GM12878 (cell line): ENCODE measurements around the gene IPCEF1. TPM values are rescaled to one million over a fixed set of nuclear protein-coding genes. Genes with fewer than 3 reads are reported as not detected.

Experiments
- ATAC-seq: fragments of 200-7000 bp; cut with Tn5 transposase; 3 replicates; pipeline ENCODE4 v1.9.1; 2020; ENCODE audit warnings: mild to moderate bottlenecking, moderate library complexity
- BruUV-seq: library from RNA; stranded (reverse); fragments of 400-500 nt; replicated peaks from 2 replicates; lab custom pipeline; 2021; lab: Mats Ljungman, UMichigan
- CTCF ChIA-PET: fragments of 300-600 bp; sonication (Branson Sonifier 250); formaldehyde crosslinking; extraction: SDS; loops from one replicate; lab custom pipeline; 2021; ENCODE audit warnings: inconsistent platforms; lab: Yijun Ruan, JAX
- POLR2A ChIA-PET: fragments of 350-600 bp; formaldehyde crosslinking; extraction: SDS; loops from one replicate; lab custom pipeline; 2021; ENCODE audit warnings: inconsistent platforms; lab: Charles Lee
- RAD21 ChIA-PET: fragments of 300-600 bp; sonication (Branson Sonifier 250); formaldehyde crosslinking; loops from one replicate; lab custom pipeline; 2023; ENCODE audit warnings: antibody characterized with exemption; ENCODE audit not compliant: unreplicated experiment; lab: Charles Lee
- SMC1A ChIA-PET: fragments of 300-600 bp; sonication (Branson Sonifier 250); formaldehyde crosslinking; loops from one replicate; lab custom pipeline; 2023; ENCODE audit not compliant: unreplicated experiment, uncharacterized antibody; lab: Charles Lee
- DNase-seq: peaks from one replicate; pipeline ENCODE4 v3.0.0-alpha.2; 2011; ENCODE audit warnings: low read depth, low spot score
- FAIRE-seq: peaks from 3 replicates; lab custom pipeline; 2011; peaks lifted over from hg19 to GRCh38; lab: Jason Lieb, UNC
- H2AFZ ChIP-seq: 2 replicates; pipeline ENCODE4 v1.6.0; 2011; ENCODE audit warnings: low read depth, low read length, control low read depth; ENCODE audit not compliant: control insufficient read depth
- H3K27ac ChIP-seq: 2 replicates; pipeline ENCODE4 v1.5.1; 2011; ENCODE audit warnings: control low read depth; ENCODE audit not compliant: control insufficient read depth, insufficient read depth
- H3K27me3 ChIP-seq, 2 experiments: replicated peaks in 1 of 2; 2 replicates each; pipeline versions ENCODE4 v1.6.0 to v1.6.1; 2011; ENCODE audit warnings: low read length in 1 of 2; ENCODE audit not compliant: control insufficient read depth in 2 of 2, insufficient read depth in 2 of 2
- H3K36me3 ChIP-seq, 2 experiments: 2 replicates each; pipeline ENCODE4 v1.5.1; 2011; ENCODE audit warnings: low read length in 1 of 2; ENCODE audit not compliant: control insufficient read depth in 2 of 2, insufficient read depth in 2 of 2
- H3K4me1 ChIP-seq: 2 replicates; pipeline ENCODE4 v1.6.1; 2011; ENCODE audit warnings: mild to moderate bottlenecking, low read length, moderate library complexity, mixed read lengths; ENCODE audit not compliant: control insufficient read depth, insufficient read depth
- H3K4me2 ChIP-seq: 2 replicates; pipeline ENCODE4 v1.6.0; 2011; ENCODE audit warnings: control low read depth; ENCODE audit not compliant: control insufficient read depth, insufficient read depth
- H3K4me3 ChIP-seq: fragments of 200-600 bp; sonication (generic); 2 replicates; pipeline ENCODE4 v1.5.1; 2016
- H3K79me2 ChIP-seq: 2 replicates; pipeline ENCODE4 v1.6.0; 2011; ENCODE audit warnings: low read length; ENCODE audit not compliant: control insufficient read depth, insufficient read depth
- H3K9ac ChIP-seq: 2 replicates; pipeline ENCODE4 v1.8.0; 2011; ENCODE audit warnings: low read length, control low read depth, mixed read lengths; ENCODE audit not compliant: control insufficient read depth, insufficient read depth
- H3K9me3 ChIP-seq: replicated peaks from 3 replicates; pipeline ENCODE4 v1.5.1; 2011; ENCODE audit warnings: mild to moderate bottlenecking, low read length; ENCODE audit not compliant: control insufficient read depth, insufficient read depth
- H4K20me1 ChIP-seq: 2 replicates; pipeline ENCODE4 v1.6.0; 2011; ENCODE audit not compliant: control insufficient read depth, insufficient read depth
- ATF3 ChIP-seq: IDR thresholded peaks from 2 replicates; pipeline ENCODE4 v1.6.1; 2011; ENCODE audit warnings: low read depth, mild to moderate bottlenecking, low read length, moderate library complexity, borderline replicate concordance; ENCODE audit errors: extremely low read depth
- BRCA1 ChIP-seq: IDR thresholded peaks from 2 replicates; pipeline ENCODE4 v1.6.1; 2011; ENCODE audit warnings: low read depth, low read length, improper control_type of control experiment
- CTCF ChIP-seq, 3 experiments: IDR thresholded peaks in 2 of 3; conservative IDR thresholded peaks in 1 of 3; 2 replicates each; pipeline ENCODE4 v1.5.1; 2011; ENCODE audit warnings: low read depth in 3 of 3, low read length in 3 of 3, mild to moderate bottlenecking in 3 of 3, control low read depth in 2 of 3, moderate library complexity in 2 of 3, inconsistent platforms in 1 of 3, mixed read lengths in 1 of 3; ENCODE audit not compliant: control insufficient read depth in 2 of 3, insufficient read depth in 1 of 3; ENCODE audit errors: extremely low read depth in 1 of 3
- LARP7 ChIP-seq: fragments of 450-650 bp; IDR thresholded peaks from 2 replicates; pipeline ENCODE4 v1.6.1; 2017; ENCODE audit warnings: mild to moderate bottlenecking
- NR2F1 ChIP-seq: fragments of 450-650 bp; conservative IDR thresholded peaks from 2 replicates; pipeline ENCODE4 v1.6.1; 2017; ENCODE audit warnings: mild to moderate bottlenecking
- RAD51 ChIP-seq: fragments of 450-650 bp; IDR thresholded peaks from 2 replicates; pipeline ENCODE4 v1.6.1; 2016; ENCODE audit warnings: moderate library complexity, mild to moderate bottlenecking, inconsistent platforms
- RB1 ChIP-seq: fragments of 450-650 bp; formaldehyde crosslinking; IDR thresholded peaks from 2 replicates; pipeline ENCODE4 v1.6.1; 2017; ENCODE audit warnings: mild to moderate bottlenecking, borderline replicate concordance
- RBBP5 ChIP-seq: fragments of 200-600 bp; sonication (generic); conservative IDR thresholded peaks from 2 replicates; pipeline ENCODE4 v1.6.1; 2016
- RCOR1 ChIP-seq: conservative IDR thresholded peaks from 2 replicates; pipeline ENCODE4 v1.6.1; 2012; ENCODE audit warnings: low read depth, low read length, improper control_type of control experiment
- SIX5 ChIP-seq: IDR thresholded peaks from 2 replicates; pipeline ENCODE4 v1.6.1; 2011; ENCODE audit warnings: mild to moderate bottlenecking, low read depth, low read length, moderate library complexity; ENCODE audit not compliant: severe bottlenecking
- ZNF622 ChIP-seq: fragments of 450-650 bp; IDR thresholded peaks from 2 replicates; pipeline ENCODE4 v1.6.1; 2017; ENCODE audit warnings: mild to moderate bottlenecking, inconsistent platforms
- WGBS: methylation state at CpG from one replicate; pipeline ENCODE4 v1.1.6; 2016; ENCODE audit warnings: low lambda C conversion rate; ENCODE audit not compliant: insufficient replicate concordance, insufficient coverage; ENCODE audit errors: missing lambda C conversion rate; 5-methylcytosine and 5-hydroxymethylcytosine counted together
- in situ Hi-C: fragments of 300-500 bp; cut with MboI; formaldehyde crosslinking; loops from 9 replicates; pipeline ENCODE4 v1.14.3; 2018; ENCODE audit warnings: mixed read lengths
- intact Hi-C: fragments of 100-400 bp; cut with micrococcal nuclease; formaldehyde crosslinking; loops from one replicate; pipeline ENCODE4 v1.14.2; 2022; ENCODE audit not compliant: unreplicated experiment
- polyA plus RNA-seq, 11 experiments: library from polyadenylated mRNA; depleted of rRNA in 4 of 11; unstranded in 6 of 11; stranded (reverse) in 5 of 11; fragments of >200 nt; fragmentation: Nextera tagmentation in 4 of 11; fragmentation: Illumina TruSeq in 1 of 11; extraction: Ambion mirVana in 4 of 11; extraction: Trizol in 1 of 11; gene quantifications; 1 replicate in 1 of 11; 2 replicates in 10 of 11; pipeline versions ENCODE4 v1.2.1 to v1.2.3, GENCODE V29; 2011 to 2016; ENCODE audit warnings: inconsistent platforms in 2 of 11, missing spikeins in 2 of 11, low read depth in 1 of 11
- total RNA-seq, 4 experiments: library from RNA; depleted of rRNA in 3 of 4; stranded (reverse); fragments of >200 nt in 3 of 4; fragmentation: Illumina TruSeq in 1 of 4; extraction: Trizol in 1 of 4; gene quantifications; 2 replicates each; pipeline versions ENCODE4 v1.2.1 to v1.2.3, GENCODE V29; 2013 to 2021

Gene IPCEF1
- total and polyA plus RNA-seq, 10 of the 15 experiments (the other 5 are each of a cell fraction or from before 2014, with no cell fraction given): 1.3 to 137 (median 4.2) TPM

- no peak for TF ChIP-seq ATF3
- no peak for TF ChIP-seq CTCF (IDR thresholded peaks at IDR 0.05 in 2 of 3, conservative IDR thresholded peaks at IDR 0.05 in 1 of 3; ENCODE audit: control insufficient read depth in 2 of 3, extremely low read depth in 1 of 3, insufficient read depth in 1 of 3, low read depth in 3 of 3, low read length in 3 of 3)
- TF ChIP-seq ZNF622: no peak
- TF ChIP-seq NR2F1: no peak
- TF ChIP-seq BRCA1: no peak
- TF ChIP-seq RBBP5: no peak
- no peak for TF ChIP-seq LARP7
- no peak for TF ChIP-seq RB1
- no peak for TF ChIP-seq SIX5
Measured at GRCh38 chr6:154167126-154167525, 189.5 kb downstream of the IPCEF1 start (continued).

- no TSS peak for BruUV-seq
- RAD21 ChIA-PET: interaction anchor here (0.8 kb wide), 1 partner anchor 111 kb away, joined by 3 read pairs; no protein-coding TSS in a partner anchor
- H3K36me3 ChIP-seq: peaks cover 0 to 15% of the 10 kb centered on the region in 2 experiments; a peak in 3 of 4 replicates
- H3K9ac ChIP-seq: no peak overlapping the region
- intact Hi-C loops: no loop called here
- H2AFZ ChIP-seq: no peak overlapping the region
- POLR2A ChIA-PET: no interaction called here
- H3K4me2 ChIP-seq: no peak overlapping the region
- in situ Hi-C loops: no loop called here
- H3K79me2 ChIP-seq: peaks cover 7% of the 10 kb centered on the region
- peaks cover 25% of the 10 kb centered on the region for H3K4me1 ChIP-seq
- no peak overlapping the region for H3K27ac ChIP-seq
- CTCF ChIA-PET: interaction anchor here (1.3 to 1.8 kb wide), 3 partner anchors 11 to 111 kb away, joined by 3 to 4 read pairs (median 3); no protein-coding TSS in a partner anchor
- peak; percentile 15; the same call in 1 of the 3 replicates for ATAC-seq
- DNase-seq: no peak
- H3K27me3 ChIP-seq: no peaks in the 10 kb centered on the region
- no peak for FAIRE-seq
- H4K20me1 ChIP-seq: no peaks in the 10 kb centered on the region
- SMC1A ChIA-PET: interaction anchor here (0.6 to 16.7 kb wide), 6 partner anchors 9 to 993 kb away, joined by 3 to 258 read pairs (median 3); no protein-coding TSS in a partner anchor
- no peak for TF ChIP-seq RAD51
- no peak for TF ChIP-seq RCOR1
- 0 out of 6 replicates have a peak, but pooled peaks of 1 of the 3 experiments have one; percentile 19 for TF ChIP-seq CTCF (IDR thresholded peaks at IDR 0.05 in 2 of 3, conservative IDR thresholded peaks at IDR 0.05 in 1 of 3; ENCODE audit: control insufficient read depth in 2 of 3, extremely low read depth in 1 of 3, insufficient read depth in 1 of 3, low read depth in 3 of 3, low read length in 3 of 3)
- peaks cover 2% of the 10 kb centered on the region; the same call in 2 of the 3 replicates for H3K9me3 ChIP-seq
- 58% methylated on average over 9 of the region's 9 CpGs for WGBS
- H3K4me3 ChIP-seq: no peak overlapping the region
Measured at GRCh38 chr6:154166140-154166539, 190.5 kb downstream of the IPCEF1 start.
